Measurements from ENCODE around the gene PDE6B. TPM values are rescaled to one million over a fixed set of nuclear protein-coding genes. Genes with fewer than 3 reads are reported as not detected.
A peak's percentile ranks its signal among the peaks of the same experiment; 100 is the strongest.

Gene PDE6B
- total and polyA plus RNA-seq, 4 donors = 2.7 to 24.6 (median 12.0) TPM

- H3K27me3 ChIP-seq (ENCODE audit: control insufficient read depth in 3 of 3, insufficient read depth in 3 of 3, low read length in 2 of 3) = no peaks in the 10 kb centered on the region
- peaks cover 0 to 38% (median 22%) of the 10 kb centered on the region in 5 donors for H3K4me1 ChIP-seq (ENCODE audit: control insufficient read depth in 5 of 5, insufficient read depth in 5 of 5, low read length in 5 of 5)
- 66 to 82% methylated on average over 22 to 26 of the region's 26 CpGs for WGBS, 2 donors
- no peak for TF ChIP-seq CTCF (IDR thresholded peaks at IDR 0.05; ENCODE audit: control extremely low read depth, extremely low read depth)
- H3K9me3 ChIP-seq (ENCODE audit: control insufficient read depth in 4 of 4, insufficient read depth in 3 of 4, low read length in 3 of 4) = no peaks in the 10 kb centered on the region
- H3K4me3 ChIP-seq = peak overlapping the region; percentile 57
- peaks cover 0 to 5% (median 0%) of the 10 kb centered on the region in 4 donors for H3K36me3 ChIP-seq (ENCODE audit: control insufficient read depth in 4 of 4, insufficient read depth in 4 of 4, low read length in 4 of 4)
- DNase-seq (no peak), ATAC-seq (ENCODE audit: insufficient read depth, low FRiP score) (no peak)
- peak overlapping the region; percentile 69 to 92 for H3K27ac ChIP-seq (ENCODE audit: low read depth in 1 of 2, low read length in 1 of 2)
- H3K9ac ChIP-seq (ENCODE audit: insufficient read depth in 1 of 2, low read length in 2 of 2) = no peak overlapping the region
These were observed 62.8 kb downstream of the PDE6B start for GRCh38 chr4:687971-688853.

- Histone ChIP-seq H3K27ac (ENCODE audit: low read depth in 1 of 2, low read length in 1 of 2) (peak within 1 kb of the TSS; percentile 68 to 92), H3K36me3 (ENCODE audit: control insufficient read depth in 4 of 4, insufficient read depth in 4 of 4, low read length in 4 of 4) (peaks cover 0 to 5% (median 0%) of the 10 kb centered on the region in 4 donors), H3K27me3 (ENCODE audit: control insufficient read depth in 3 of 3, insufficient read depth in 3 of 3, low read length in 2 of 3) (no peaks in the 10 kb centered on the region), H3K4me3 (peak within 1 kb of the TSS; percentile 57), H3K9ac (ENCODE audit: insufficient read depth in 1 of 2, low read length in 2 of 2) (peak within 1 kb of the TSS; percentile 12 to 23), H3K4me1 (ENCODE audit: control insufficient read depth in 5 of 5, insufficient read depth in 5 of 5, low read length in 5 of 5) (peaks cover 0 to 32% (median 19%) of the 10 kb centered on the region in 5 donors), H3K9me3 (ENCODE audit: control insufficient read depth in 4 of 4, insufficient read depth in 3 of 4, low read length in 3 of 4) (no peaks in the 10 kb centered on the region)
- peak; percentile 23 for ATAC-seq (ENCODE audit: insufficient read depth, low FRiP score)
- TF ChIP-seq CTCF (IDR thresholded peaks at IDR 0.05; ENCODE audit: control extremely low read depth, extremely low read depth) = no peak
- peak; percentile 27 to 44 (median 34) for DNase-seq
- WGBS, 2 donors = 7% methylated on average over 49 to 59 of the region's 59 CpGs
These were observed 63.7 kb downstream of the PDE6B start, which contains the start of gene SLC49A3 for GRCh38 chr4:688854-689681. TSS of gene SLC49A3 (minus strand) at chr4:689151. CDS start at chr4:689127, 24 bp downstream.

- TF ChIP-seq CTCF (IDR thresholded peaks at IDR 0.05; ENCODE audit: control extremely low read depth, extremely low read depth) = no peak
- Histone ChIP-seq H3K36me3 (ENCODE audit: control insufficient read depth in 4 of 4, insufficient read depth in 4 of 4, low read length in 4 of 4) (peaks cover 0 to 5% (median 0%) of the 10 kb centered on the region in 4 donors), H3K4me1 (ENCODE audit: control insufficient read depth in 5 of 5, insufficient read depth in 5 of 5, low read length in 5 of 5) (peaks cover 0 to 26% (median 17%) of the 10 kb centered on the region in 5 donors), H3K27me3 (ENCODE audit: control insufficient read depth in 3 of 3, insufficient read depth in 3 of 3, low read length in 2 of 3) (no peaks in the 10 kb centered on the region), H3K4me3 (no peak overlapping the region), H3K9ac (ENCODE audit: insufficient read depth in 1 of 2, low read length in 2 of 2) (peak overlapping the region in 1 of 2 donors; percentile 12), H3K9me3 (ENCODE audit: control insufficient read depth in 4 of 4, insufficient read depth in 3 of 4, low read length in 3 of 4) (no peaks in the 10 kb centered on the region), H3K27ac (ENCODE audit: low read depth in 1 of 2, low read length in 1 of 2) (peak overlapping the region; percentile 68 to 92)
- WGBS, 2 donors = 59 to 60% methylated on average over 8 of the region's 8 CpGs
- no peak for DNase-seq
- no peak for ATAC-seq (ENCODE audit: insufficient read depth, low FRiP score)
These were observed 64.3 kb downstream of the PDE6B start for GRCh38 chr4:689723-690122.
